AG08396 (cell line): ENCODE results near the gene GRIK2.
A peak's percentile ranks its signal among the peaks of the same experiment; 100 is the strongest.
"Not testable (repeated sequence)": the region's sequence is repeated elsewhere in the genome, so short reads cannot be mapped to it uniquely, and the experiment has no call there.

ENCODE experiments used
- DNase-seq: peaks from one replicate; pipeline ENCODE4 v3.0.0; 2012; ENCODE audit warnings: low spot score, mixed read lengths

GRIK2 gene

DNA sequence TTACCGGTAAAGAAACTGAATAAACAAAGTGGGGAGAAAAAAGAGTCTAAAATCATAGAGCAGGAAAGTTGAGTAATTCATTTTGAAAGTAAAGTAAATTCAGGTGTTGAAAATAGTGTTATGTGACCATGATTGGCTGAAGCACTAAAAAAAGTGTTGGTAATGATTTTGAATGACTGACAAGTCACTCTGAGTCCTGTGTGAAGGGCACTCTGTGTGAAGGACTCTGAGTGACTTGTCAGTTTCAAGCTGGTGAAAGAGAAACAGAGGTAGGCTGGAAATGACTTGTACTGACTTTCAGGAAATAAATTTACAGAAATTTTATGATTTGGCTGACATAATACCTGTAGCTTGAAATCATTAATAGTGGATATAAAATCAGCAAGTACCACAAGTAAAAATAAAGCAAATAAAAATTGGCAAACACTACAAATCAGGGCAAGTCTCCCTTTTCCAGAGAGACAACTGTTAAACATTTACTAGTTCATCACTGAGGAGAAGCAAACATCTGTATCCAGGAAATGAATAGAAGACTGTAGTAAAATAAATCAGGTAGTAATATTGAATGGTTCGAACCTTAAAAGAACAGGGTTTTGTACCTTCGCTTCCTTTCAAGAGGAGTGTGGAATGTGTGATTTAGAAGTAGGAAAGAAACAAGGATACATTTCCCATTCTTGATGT is 630.6 kb downstream of the GRIK2 start:
- DNase-seq: no peak

DNA sequence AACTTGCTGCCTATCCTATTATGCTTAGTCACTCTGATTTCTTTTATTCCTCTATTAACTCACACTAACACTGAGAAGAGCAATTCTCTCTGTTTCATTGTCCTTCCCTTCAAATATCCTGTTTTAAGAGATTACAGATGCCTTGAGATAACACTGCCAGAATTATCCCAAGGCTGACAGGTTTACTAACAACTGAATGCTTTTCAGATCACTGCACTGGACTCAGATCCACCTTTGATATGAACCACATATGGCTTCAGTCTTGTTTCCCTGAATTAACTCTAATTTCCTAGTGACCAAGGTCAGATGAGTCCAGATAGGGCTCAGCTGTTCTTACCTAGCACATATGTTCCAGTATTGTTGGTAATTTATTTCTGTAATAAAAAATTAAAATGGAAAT is 633.1 kb downstream of the GRIK2 start:
- no peak for DNase-seq

DNA sequence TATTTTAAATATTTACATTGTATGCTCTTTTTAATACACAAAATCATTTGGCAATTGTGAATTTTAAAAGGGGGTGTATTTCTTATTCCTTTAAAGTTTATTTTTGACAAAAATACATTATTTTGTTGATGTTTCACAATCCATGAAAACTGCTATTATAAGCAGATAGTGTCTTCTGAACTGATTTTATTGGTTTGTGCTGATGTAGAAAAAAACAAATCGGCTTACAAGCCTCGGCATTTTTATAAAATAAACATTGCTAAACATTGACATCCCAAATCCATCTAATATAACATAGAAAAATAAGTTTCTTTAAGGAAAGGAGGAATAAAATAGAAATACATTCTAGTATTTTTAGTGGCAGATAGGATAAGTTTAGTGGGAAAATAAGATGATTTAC is 634.7 kb downstream of the GRIK2 start:
- no peak for DNase-seq

DNA sequence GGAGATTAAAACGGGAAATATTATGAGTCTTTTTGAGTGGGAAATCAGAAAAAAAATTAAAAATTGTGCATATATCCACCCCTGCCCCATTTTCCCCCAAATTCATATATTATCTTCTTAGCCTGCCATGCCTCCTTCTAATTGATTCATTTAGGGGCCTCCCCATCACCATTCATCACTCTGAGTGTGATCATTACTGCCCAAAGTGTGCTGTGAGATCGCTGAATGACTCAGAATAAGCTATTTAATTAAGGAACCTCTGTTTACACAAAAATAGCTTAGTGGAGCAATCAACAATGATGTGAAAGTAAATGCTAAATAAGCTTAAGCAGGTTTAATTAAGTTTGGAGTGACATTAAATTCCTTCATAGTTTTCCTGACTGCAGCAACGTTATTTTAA is 645.5 kb downstream of the GRIK2 start:
- DNase-seq: no peak

DNA sequence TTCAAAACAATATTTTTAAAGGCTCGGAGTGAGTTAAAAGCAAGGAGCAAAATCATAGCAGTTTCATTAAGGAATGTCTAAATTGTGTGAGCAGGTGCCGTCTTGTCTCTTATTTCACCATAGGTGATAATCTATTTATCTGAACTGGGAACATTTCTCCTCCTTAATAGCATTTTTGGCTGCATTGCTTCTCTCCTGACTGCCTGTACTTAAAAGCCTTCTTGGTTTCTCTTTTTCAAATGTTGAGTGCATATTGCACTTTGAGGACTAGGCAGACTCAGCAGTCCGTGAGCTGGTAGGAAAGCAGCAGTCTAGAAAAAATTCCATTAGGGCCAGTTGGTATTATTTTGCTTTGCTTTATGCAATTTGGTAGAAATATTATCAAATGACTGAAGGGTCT is 645.9 kb downstream of the GRIK2 start:
- DNase-seq: no peak

DNA sequence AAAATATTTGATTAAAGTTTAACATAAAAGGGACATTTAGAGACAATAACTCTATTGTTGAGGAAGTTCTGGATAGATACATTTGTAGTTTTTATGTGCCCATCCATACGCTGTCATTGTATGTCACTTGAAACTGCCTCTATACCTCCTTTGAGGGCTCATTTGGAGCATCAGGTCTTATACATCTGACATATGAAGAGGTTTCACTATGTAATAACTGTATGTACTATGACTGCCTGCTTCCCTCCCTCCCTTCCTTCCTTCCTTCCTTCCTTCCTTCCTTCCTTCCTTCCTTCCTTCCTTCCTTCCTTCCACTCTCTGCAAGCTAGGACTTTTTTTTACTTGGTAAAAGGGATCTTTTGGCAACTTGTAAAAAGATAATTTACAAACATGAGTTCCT is 657.5 kb downstream of the GRIK2 start:
- DNase-seq: no peak

DNA sequence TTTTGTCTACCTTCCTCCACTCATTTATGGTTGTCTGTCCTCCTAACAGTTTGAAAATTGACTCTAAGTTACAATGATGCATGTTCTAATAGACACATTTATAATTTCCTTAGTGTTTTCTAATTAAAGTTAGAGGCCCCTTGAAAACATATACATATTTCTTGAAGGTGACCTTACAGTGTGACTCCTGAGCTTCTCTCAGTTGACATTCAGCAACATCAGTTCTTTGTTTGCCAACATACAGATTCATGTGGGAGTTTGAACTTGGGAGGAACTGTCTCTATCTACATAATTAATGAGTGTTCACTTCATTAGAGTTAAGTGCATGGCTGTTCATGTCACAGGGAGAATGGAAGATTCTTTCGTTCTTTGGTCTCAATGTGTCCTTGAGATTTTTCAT is 658.2 kb downstream of the GRIK2 start:
- no peak for DNase-seq

DNA sequence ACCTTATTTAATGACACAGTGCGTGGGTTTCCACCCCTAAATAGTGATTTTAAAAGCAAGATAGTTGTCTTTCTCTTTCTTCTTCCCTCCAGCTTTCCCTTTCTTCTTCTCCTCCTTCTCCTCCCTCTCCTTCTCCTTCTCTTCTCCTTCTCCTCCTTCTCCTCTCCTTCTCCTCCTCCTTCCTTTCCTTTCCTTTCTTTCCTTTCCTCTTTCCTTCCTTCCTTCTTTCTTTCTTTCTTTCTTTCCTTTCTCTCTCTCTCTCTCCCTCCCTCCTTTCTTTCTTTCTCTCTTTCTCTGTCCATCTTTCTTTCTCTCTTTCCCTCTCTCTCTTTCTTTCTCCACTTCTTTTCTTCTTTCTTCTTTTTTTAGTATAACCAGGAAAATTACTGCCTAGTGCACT is 670.6 kb downstream of the GRIK2 start:
- no peak for DNase-seq

DNA sequence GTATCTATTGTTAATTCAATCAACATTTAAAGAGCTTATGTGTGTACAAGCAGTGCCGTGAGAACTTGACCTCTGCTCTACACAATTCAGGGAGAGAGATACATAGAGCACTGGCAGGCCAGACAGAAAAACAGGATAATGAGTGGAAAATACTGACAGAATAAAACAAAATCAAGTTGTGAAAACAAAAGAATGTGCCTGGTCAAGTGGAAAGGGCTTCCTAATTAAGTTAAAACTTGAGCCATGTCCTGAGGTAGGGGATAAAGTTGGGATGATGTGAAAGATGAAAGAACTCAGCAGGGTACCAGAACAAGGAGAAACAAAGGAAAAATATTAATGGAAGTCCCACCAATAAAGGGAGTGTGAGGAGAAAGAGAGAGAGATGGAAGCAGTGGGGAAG is 672.8 kb downstream of the GRIK2 start:
- no peak for DNase-seq

DNA sequence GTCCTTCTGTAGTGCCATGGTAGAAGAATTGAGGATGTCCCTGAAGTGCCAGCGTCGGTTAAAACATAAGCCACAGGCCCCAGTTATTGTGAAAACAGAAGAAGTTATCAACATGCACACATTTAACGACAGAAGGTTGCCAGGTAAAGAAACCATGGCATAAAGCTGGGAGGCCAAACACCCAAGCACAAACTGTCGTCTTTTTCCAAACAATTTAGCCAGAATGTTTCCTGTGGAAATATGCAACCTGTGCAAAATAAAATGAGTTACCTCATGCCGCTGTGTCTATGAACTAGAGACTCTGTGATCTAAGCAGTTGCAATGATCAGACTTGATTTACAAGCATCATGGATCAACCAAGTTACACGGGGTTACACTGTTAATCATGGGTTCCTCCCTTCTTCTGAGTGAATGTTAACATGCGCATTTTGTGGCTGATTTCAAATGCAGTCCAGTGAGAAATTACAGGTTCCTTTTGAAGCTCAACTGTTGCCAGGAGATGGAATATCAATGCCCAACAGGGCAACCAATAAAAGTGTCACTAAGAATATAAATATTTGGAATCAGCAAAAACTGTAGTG is 674.9 kb downstream of the GRIK2 start:
- no peak for DNase-seq

DNA sequence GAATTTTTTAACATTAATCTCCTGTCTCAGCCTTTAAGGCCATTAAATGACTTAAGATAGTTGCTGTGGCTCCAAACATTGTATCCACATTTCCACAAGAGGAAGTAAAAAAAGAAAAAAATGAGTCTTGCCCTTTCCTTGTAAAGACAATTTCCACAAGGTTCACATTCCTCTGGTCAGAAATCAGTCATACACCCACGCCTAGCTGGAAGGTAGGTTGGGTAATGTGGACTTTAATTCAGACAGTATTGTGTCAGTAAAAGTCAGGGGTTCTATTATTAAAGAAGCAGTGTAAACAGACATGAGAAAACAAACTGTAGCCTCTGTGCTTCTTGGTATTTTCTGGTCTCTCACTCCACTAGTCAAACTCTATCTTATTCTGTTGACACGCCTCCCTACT is 682.0 kb downstream of the GRIK2 start:
- no peak for DNase-seq

DNA sequence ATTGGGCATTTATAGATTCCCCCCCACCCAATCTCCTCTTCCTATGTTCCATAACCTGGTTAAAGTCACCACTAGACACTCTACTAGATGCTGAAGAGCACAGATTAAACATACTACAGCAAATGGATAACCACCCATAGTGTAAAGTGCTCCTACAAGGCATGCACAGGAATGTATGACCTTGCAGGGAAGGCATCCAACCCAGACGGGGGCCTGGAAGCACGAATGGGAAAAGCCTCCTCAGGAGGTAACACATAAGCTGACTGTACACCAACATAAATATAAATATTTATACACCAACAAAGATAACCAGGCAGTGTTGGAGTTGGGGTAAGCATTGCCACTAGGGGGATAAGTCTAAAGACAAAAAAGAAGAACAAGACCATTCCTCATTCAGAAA is 691.7 kb downstream of the GRIK2 start:
- DNase-seq: peak; percentile 6

DNA sequence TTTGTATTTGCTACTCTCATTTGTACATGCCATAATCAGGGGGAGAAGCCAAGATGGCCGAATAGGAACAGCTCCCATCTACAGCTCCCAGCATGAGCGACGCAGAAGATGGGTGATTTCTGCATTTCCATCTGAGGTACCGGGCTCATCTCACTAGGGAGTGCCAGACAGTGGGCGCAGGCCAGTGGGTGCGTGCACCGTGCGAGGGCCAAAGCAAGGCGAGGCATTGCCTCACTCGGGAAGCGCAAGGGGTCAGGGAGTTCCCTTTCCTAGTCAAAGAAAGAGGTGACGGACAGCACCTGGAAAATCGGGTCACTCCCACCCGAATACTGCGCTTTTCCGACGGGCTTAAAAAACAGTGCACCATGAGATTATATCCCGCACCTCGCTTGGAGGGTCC is 694.7 kb downstream of the GRIK2 start:
- DNase-seq: not testable (repeated sequence)

DNA sequence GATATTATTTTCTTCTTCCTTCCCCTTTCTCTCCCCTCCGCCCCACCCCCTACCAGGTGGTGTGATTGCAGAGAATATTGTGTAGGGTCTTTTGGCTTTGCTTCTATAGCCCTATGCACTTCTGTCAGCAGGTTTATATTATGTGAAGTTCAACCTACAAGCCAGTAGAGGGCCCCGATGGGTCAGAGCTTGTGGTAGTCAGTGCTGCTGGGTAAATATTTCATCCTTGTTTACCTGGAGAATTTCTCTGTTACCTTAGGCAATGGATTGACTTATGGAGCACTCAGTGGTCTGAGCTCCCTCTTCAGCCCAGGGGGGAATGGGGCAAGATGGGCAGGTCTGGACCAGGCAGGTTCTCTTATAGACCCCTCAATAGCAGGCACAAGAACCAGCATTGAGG is 720.9 kb downstream of the GRIK2 start:
- no peak for DNase-seq

DNA sequence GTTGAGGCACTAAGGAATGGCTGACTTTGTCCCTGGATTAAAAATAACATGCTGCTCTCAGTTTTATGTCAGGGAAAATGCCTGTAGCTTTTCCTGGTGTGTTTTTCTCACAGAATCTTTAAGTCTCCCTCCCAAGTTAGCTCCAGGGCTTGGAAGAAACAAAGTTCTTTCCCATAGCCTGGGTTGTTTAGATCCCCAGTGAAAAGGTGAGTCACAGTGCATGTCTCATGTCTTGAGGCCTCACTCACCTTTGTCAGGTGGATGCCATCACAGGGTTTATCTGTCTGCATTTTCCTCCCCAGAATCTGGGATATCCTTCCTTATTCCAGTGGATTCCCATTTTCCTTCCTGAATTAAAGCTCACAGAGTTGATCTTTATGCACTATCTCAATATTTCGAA is 722.4 kb downstream of the GRIK2 start:
- no peak for DNase-seq

DNA sequence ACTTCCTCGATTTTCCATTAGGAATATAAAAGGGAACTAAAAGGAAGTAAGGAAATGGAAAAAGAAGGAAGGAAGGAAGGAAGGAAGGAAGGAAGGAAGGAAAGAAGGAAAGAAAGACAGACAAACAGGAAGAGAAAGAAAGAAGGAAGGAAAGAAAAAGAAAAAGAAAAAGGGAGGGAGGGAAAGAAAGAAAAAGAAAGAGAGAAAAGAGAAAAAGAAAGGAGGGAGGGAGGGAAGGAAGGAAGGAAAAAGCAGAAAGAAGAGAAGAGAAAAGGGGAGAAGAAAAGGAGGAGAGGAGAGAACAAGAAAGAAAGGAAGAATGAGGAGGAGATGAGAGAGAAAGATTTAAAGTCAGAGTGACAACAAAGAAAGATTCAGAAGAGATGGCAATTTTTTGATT is 724.5 kb downstream of the GRIK2 start:
- no peak for DNase-seq
